HepG2 (cell line): Measurements from ENCODE around the gene C22orf31. TPM values are rescaled to one million over a fixed set of nuclear protein-coding genes. Genes with fewer than 3 reads are reported as not detected.

Experiments
- FOSL1 ChIP-seq: sonication (generic); formaldehyde crosslinking; IDR thresholded peaks from 2 replicates; pipeline ENCODE4 v1.9.0; 2021; ENCODE audit warnings: missing genetic modification reagents, borderline replicate concordance
- THAP9 ChIP-seq: sonication (generic); formaldehyde crosslinking; IDR thresholded peaks from 2 replicates; pipeline ENCODE4; 2020; ENCODE audit warnings: missing genetic modification reagents, mild to moderate bottlenecking, borderline replicate concordance
- ZBTB3 ChIP-seq: sonication (generic); formaldehyde crosslinking; IDR thresholded peaks from 2 replicates; pipeline ENCODE4 v1.4.0; 2020; ENCODE audit warnings: low read depth, mild to moderate bottlenecking, moderate library complexity, missing genetic modification reagents, borderline replicate concordance
- ZNF138 ChIP-seq: sonication (generic); formaldehyde crosslinking; IDR thresholded peaks from 2 replicates; pipeline ENCODE4 v1.5.0; 2020; ENCODE audit warnings: mild to moderate bottlenecking, low read depth, missing genetic modification reagents
- ZNF34 ChIP-seq: sonication (generic); formaldehyde crosslinking; IDR thresholded peaks from 2 replicates; pipeline ENCODE4 v1.4.0; 2020; ENCODE audit warnings: mild to moderate bottlenecking, missing genetic modification reagents, borderline replicate concordance
- ZNF816 ChIP-seq: sonication (generic); formaldehyde crosslinking; IDR thresholded peaks from 2 replicates; pipeline ENCODE4 v1.8.0; 2022; ENCODE audit warnings: missing genetic modification reagents, mild to moderate bottlenecking, borderline replicate concordance
- ZNF83 ChIP-seq: sonication (generic); formaldehyde crosslinking; IDR thresholded peaks from 2 replicates; pipeline ENCODE4 v1.4.0; 2020; ENCODE audit warnings: missing genetic modification reagents, mild to moderate bottlenecking, borderline replicate concordance
- polyA plus RNA-seq, 8 experiments: library from polyadenylated mRNA; depleted of rRNA in 3 of 8; stranded (reverse) in 7 of 8; unstranded in 1 of 8; fragments of >200 nt; fragmentation: Illumina TruSeq in 4 of 8; extraction: Trizol in 4 of 8; gene quantifications; 2 replicates each; pipeline versions ENCODE4 v1.2.1 to v1.2.3, GENCODE V29; 2011 to 2016; ENCODE audit warnings: low read depth in 4 of 8, missing spikeins in 1 of 8, mixed read lengths in 1 of 8; ENCODE audit not compliant: insufficient read depth in 1 of 8
- total RNA-seq, 5 experiments: library from RNA; depleted of rRNA; stranded (reverse); fragments of >200 nt; fragmentation: Illumina TruSeq; extraction: Trizol; gene quantifications; 2 replicates each; pipeline ENCODE4 v1.2.3, GENCODE V29; 2016; ENCODE audit warnings: low read depth in 1 of 5
- TF ChIP-seq, protein P1 (sequence below): sonication (generic); formaldehyde crosslinking; IDR thresholded peaks from 2 replicates; pipeline ENCODE4 v1.4.0; 2020; ENCODE audit warnings: missing genetic modification reagents, borderline replicate concordance

The C22orf31 gene
- total and polyA plus RNA-seq, 2 of the 13 experiments (the other 11 are each of a cell fraction or from before 2014, with no cell fraction given), result not detected

- TF ChIP-seq THAP9 (CRISPR knock-in tag) (peak; percentile 77; the same call in 1 of the 2 replicates), ZBTB3 (CRISPR knock-in tag) (0 out of 2 replicates have a peak, but pooled peaks have one; percentile 40), ZNF34 (CRISPR knock-in tag) (peak; percentile 69; the same call in 1 of the 2 replicates), ZNF816 (CRISPR knock-in tag) (no peak), FOSL1 (CRISPR knock-in tag) (peak; percentile 74; the same call in 1 of the 2 replicates), ZNF83 (no peak), ZNF138 (CRISPR knock-in tag) (no peak)
- TF ChIP-seq, protein P1, sequence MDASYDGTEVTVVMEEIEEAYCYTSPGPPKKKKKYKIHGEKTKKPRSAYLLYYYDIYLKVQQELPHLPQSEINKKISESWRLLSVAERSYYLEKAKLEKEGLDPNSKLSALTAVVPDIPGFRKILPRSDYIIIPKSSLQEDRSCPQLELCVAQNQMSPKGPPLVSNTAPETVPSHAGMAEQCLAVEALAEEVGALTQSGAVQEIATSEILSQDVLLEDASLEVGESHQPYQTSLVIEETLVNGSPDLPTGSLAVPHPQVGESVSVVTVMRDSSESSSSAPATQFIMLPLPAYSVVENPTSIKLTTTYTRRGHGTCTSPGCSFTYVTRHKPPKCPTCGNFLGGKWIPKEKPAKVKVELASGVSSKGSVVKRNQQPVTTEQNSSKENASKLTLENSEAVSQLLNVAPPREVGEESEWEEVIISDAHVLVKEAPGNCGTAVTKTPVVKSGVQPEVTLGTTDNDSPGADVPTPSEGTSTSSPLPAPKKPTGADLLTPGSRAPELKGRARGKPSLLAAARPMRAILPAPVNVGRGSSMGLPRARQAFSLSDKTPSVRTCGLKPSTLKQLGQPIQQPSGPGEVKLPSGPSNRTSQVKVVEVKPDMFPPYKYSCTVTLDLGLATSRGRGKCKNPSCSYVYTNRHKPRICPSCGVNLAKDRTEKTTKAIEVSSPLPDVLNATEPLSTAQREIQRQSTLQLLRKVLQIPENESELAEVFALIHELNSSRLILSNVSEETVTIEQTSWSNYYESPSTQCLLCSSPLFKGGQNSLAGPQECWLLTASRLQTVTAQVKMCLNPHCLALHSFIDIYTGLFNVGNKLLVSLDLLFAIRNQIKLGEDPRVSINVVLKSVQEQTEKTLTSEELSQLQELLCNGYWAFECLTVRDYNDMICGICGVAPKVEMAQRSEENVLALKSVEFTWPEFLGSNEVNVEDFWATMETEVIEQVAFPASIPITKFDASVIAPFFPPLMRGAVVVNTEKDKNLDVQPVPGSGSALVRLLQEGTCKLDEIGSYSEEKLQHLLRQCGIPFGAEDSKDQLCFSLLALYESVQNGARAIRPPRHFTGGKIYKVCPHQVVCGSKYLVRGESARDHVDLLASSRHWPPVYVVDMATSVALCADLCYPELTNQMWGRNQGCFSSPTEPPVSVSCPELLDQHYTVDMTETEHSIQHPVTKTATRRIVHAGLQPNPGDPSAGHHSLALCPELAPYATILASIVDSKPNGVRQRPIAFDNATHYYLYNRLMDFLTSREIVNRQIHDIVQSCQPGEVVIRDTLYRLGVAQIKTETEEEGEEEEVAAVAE (CRISPR knock-in tag), result peak; percentile 54; the same call in 1 of the 2 replicates
- TF ChIP-seq, all 625 proteins: peak for 102
Measured at GRCh38 chr22:29031227-29032011, 30.2 kb downstream of the C22orf31 start (continued).
